Measurements from ENCODE around the gene MYH14. TPM values are rescaled to one million over a fixed set of nuclear protein-coding genes. Genes with fewer than 3 reads are reported as not detected.

Gene MYH14
- total and polyA plus RNA-seq, 9 of the 15 experiments (the other 6 are each of a cell fraction or from before 2014, with no cell fraction given) = 0.04 to 0.86 (median 0.19) TPM; not detected in 2

DNA sequence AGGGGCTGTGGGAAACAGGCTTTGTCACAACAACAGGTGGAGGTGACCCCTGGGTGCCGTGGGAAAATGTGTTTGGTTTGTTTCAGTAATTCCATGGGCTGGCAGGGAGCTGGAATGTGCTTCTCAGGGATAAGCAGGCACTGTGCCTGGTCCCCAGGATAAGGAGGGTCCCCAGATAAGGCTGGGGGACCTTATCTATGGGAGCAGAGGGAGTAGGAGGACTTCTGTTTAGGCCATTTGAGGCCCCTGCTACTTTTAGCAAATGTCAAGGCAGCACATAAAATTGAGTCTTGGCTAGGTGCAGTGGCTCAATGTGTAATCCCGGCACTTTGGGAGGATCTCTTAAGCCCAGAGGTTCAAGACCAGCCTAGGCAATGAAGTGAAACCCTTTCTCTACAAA lies 66.2 kb downstream of the MYH14 start (continued):
- TF ChIP-seq, protein P1, sequence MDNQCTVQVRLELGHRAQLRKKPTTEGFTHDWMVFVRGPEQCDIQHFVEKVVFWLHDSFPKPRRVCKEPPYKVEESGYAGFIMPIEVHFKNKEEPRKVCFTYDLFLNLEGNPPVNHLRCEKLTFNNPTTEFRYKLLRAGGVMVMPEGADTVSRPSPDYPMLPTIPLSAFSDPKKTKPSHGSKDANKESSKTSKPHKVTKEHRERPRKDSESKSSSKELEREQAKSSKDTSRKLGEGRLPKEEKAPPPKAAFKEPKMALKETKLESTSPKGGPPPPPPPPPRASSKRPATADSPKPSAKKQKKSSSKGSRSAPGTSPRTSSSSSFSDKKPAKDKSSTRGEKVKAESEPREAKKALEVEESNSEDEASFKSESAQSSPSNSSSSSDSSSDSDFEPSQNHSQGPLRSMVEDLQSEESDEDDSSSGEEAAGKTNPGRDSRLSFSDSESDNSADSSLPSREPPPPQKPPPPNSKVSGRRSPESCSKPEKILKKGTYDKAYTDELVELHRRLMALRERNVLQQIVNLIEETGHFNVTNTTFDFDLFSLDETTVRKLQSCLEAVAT (IDR thresholded peaks at IDR 0.05) = 0 out of 4 replicates have a peak, but pooled peaks of 1 of the 2 experiments have one; percentile 12
- no peak for TF ChIP-seq CHD2 (IDR thresholded peaks at IDR 0.05; ENCODE audit: low read depth, low read length)
- no peak for TF ChIP-seq HNRNPLL (IDR thresholded peaks at IDR 0.05; ENCODE audit: low read depth, low read length, poor library complexity, severe bottlenecking)
- no peak for TF ChIP-seq HMGN3 (IDR thresholded peaks at IDR 0.05; ENCODE audit: borderline replicate concordance, extremely low read depth, insufficient read length, low read depth, low read length)
- TF ChIP-seq, protein P2, sequence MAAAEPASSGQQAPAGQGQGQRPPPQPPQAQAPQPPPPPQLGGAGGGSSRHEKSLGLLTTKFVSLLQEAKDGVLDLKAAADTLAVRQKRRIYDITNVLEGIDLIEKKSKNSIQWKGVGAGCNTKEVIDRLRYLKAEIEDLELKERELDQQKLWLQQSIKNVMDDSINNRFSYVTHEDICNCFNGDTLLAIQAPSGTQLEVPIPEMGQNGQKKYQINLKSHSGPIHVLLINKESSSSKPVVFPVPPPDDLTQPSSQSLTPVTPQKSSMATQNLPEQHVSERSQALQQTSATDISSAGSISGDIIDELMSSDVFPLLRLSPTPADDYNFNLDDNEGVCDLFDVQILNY (CRISPR knock-in tag; IDR thresholded peaks at IDR 0.05) = no peak
- TF ChIP-seq EZH2 (IDR thresholded peaks at IDR 0.05; ENCODE audit: borderline replicate concordance, low read depth, low read length) = 0 out of 2 replicates have a peak, but pooled peaks have one; percentile 63
- TF ChIP-seq ELF2 (CRISPR knock-in tag; IDR thresholded peaks at IDR 0.05) = no peak
- TF ChIP-seq THRAP3 (IDR thresholded peaks at IDR 0.05; ENCODE audit: borderline replicate concordance) = no peak
- no peak for TF ChIP-seq ARID2 (IDR thresholded peaks at IDR 0.05)
- no peak for TF ChIP-seq ILK (tag; IDR thresholded peaks at IDR 0.05; ENCODE audit: borderline replicate concordance, low read depth)
- TF ChIP-seq, protein P3, sequence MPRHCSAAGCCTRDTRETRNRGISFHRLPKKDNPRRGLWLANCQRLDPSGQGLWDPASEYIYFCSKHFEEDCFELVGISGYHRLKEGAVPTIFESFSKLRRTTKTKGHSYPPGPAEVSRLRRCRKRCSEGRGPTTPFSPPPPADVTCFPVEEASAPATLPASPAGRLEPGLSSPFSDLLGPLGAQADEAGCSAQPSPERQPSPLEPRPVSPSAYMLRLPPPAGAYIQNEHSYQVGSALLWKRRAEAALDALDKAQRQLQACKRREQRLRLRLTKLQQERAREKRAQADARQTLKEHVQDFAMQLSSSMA (CRISPR knock-in tag; IDR thresholded peaks at IDR 0.05) = no peak
- no peak for TF ChIP-seq SMC3 (conservative IDR thresholded peaks at IDR 0.05; ENCODE audit: insufficient read depth, low read depth, low read length)
- no peak for TF ChIP-seq STAT5B (CRISPR knock-in tag; IDR thresholded peaks at IDR 0.05)
- 0 out of 4 replicates have a peak, but pooled peaks of 1 of the 2 experiments have one; percentile 60 for TF ChIP-seq ARNT (IDR thresholded peaks at IDR 0.05)
- peak; percentile 86 for TF ChIP-seq ADNP (tag; IDR thresholded peaks at IDR 0.05)
- no peak for TF ChIP-seq RAD51 (IDR thresholded peaks at IDR 0.05; ENCODE audit: borderline replicate concordance, low read depth)
- no peak for TF ChIP-seq LARP7 (IDR thresholded peaks at IDR 0.05)
- 0 out of 2 replicates have a peak, but pooled peaks have one; percentile 43 for TF ChIP-seq KAT7 (CRISPR knock-in tag; IDR thresholded peaks at IDR 0.05; ENCODE audit: borderline replicate concordance)
- TF ChIP-seq ZNF830 (CRISPR knock-in tag; IDR thresholded peaks at IDR 0.05) = no peak
- 0 out of 2 replicates have a peak, but pooled peaks have one; percentile 48 for TF ChIP-seq NR1H2 (CRISPR knock-in tag; IDR thresholded peaks at IDR 0.05)
- TF ChIP-seq BRCA1 (IDR thresholded peaks at IDR 0.05) = no peak
- no peak for TF ChIP-seq BRCA1 (CRISPR knock-in tag; IDR thresholded peaks at IDR 0.05)
- TF ChIP-seq TCF7 (IDR thresholded peaks at IDR 0.05; ENCODE audit: borderline replicate concordance) = peak; percentile 44; the same call in 1 of the 2 replicates
- TF ChIP-seq SIRT6 (IDR thresholded peaks at IDR 0.05; ENCODE audit: low read depth, low read length) = no peak
- no peak for TF ChIP-seq TAF15 (IDR thresholded peaks at IDR 0.05; ENCODE audit: low read depth, low read length)
- TF ChIP-seq POLR2B (IDR thresholded peaks at IDR 0.05; ENCODE audit: low read depth, partially characterized antibody) = no peak

Data from K562 (cell line).